Neural cell (in vitro differentiated cells): ENCODE measurements around the gene FARP1. TPM values are rescaled to one million over a fixed set of nuclear protein-coding genes. Genes with fewer than 3 reads are reported as not detected.

Experiments
- H2AFZ ChIP-seq: fragments of 200-600, 300-800 bp; sonication (generic), shearing (Covaris generic); 2 replicates; pipeline ENCODE4 v1.6.0; 2014; ENCODE audit warnings: low read depth, mild to moderate bottlenecking, antibody characterized with exemption, low read length, moderate library complexity
- H3F3A ChIP-seq: fragments of 200-600 bp; shearing (Covaris generic); 2 replicates; pipeline ENCODE4 v1.6.1; 2016; ENCODE audit warnings: mild to moderate bottlenecking, moderate library complexity, mixed read lengths, antibody characterized with exemption, low read length; ENCODE audit not compliant: insufficient read depth, poor library complexity, severe bottlenecking
- H3K27ac ChIP-seq: fragments of 200-600, 300-800 bp; sonication (generic), shearing (Covaris generic); 2 replicates; pipeline ENCODE4 v1.5.1; 2014; ENCODE audit warnings: mild to moderate bottlenecking, low read length, moderate library complexity
- H3K27me3 ChIP-seq: fragments of 300-800, 200-600 bp; sonication (generic), shearing (Covaris generic); 2 replicates; pipeline ENCODE4 v1.6.0; 2014; ENCODE audit warnings: mild to moderate bottlenecking, low read depth, low read length, moderate library complexity; ENCODE audit not compliant: insufficient read depth
- H3K36me3 ChIP-seq: fragments of 300-800, 200-600 bp; sonication (generic), shearing (Covaris generic); 2 replicates; pipeline ENCODE4 v1.5.1; 2014; ENCODE audit warnings: mild to moderate bottlenecking, antibody characterized with exemption, low read length, moderate library complexity; ENCODE audit not compliant: insufficient read depth
- H3K4me2 ChIP-seq: fragments of 300-800, 200-600 bp; sonication (generic), shearing (Covaris generic); 2 replicates; pipeline ENCODE4 v1.6.0; 2014; ENCODE audit warnings: mild to moderate bottlenecking, low read length
- H3K4me3 ChIP-seq: fragments of 300-800, 200-600 bp; sonication (generic), shearing (Covaris generic); 2 replicates; pipeline ENCODE4 v1.5.1; 2014; ENCODE audit warnings: mild to moderate bottlenecking, low read length, moderate library complexity
- H3K79me2 ChIP-seq: fragments of 200-600 bp; shearing (Covaris generic); replicated peaks from 2 replicates; pipeline ENCODE4 v1.6.0; 2014; ENCODE audit warnings: mild to moderate bottlenecking, low read length, moderate library complexity; ENCODE audit not compliant: insufficient read depth
- H3K9ac ChIP-seq: fragments of 300-800, 200-600 bp; sonication (generic), shearing (Covaris generic); 2 replicates; pipeline ENCODE4 v1.6.1; 2016; ENCODE audit warnings: mild to moderate bottlenecking, low read length, mixed read lengths
- H3K9me2 ChIP-seq: fragments of 200-600 bp; shearing (Covaris generic); 2 replicates; pipeline ENCODE4 v1.6.1; 2016; ENCODE audit warnings: mild to moderate bottlenecking, low read length, mixed read lengths; ENCODE audit not compliant: insufficient read depth
- H3K9me3 ChIP-seq: fragments of 200-600, 300-800 bp; sonication (generic), shearing (Covaris generic); 2 replicates; pipeline ENCODE4 v1.6.1; 2016; ENCODE audit warnings: mild to moderate bottlenecking, mixed run types, low read length, moderate library complexity, mixed read lengths
- H4K20me1 ChIP-seq: fragments of 200-600 bp; shearing (Covaris generic); 2 replicates; pipeline ENCODE4 v1.6.1; 2016; ENCODE audit warnings: mild to moderate bottlenecking, mixed run types; ENCODE audit not compliant: insufficient read depth
- CTCF ChIP-seq: fragments of 450-650 bp; IDR thresholded peaks from 2 replicates; pipeline ENCODE4 v1.5.1; 2014; ENCODE audit warnings: antibody characterized with exemption, mild to moderate bottlenecking, moderate library complexity; ENCODE audit not compliant: poor library complexity, severe bottlenecking
- EP300 ChIP-seq: fragments of 450-650 bp; conservative IDR thresholded peaks from 2 replicates; pipeline ENCODE4 v1.6.1; 2014; ENCODE audit warnings: antibody characterized with exemption, mild to moderate bottlenecking, moderate library complexity; ENCODE audit not compliant: poor library complexity, severe bottlenecking
- EZH2 ChIP-seq: fragments of 200-600, 300-800 bp; shearing (Covaris generic), sonication (generic); IDR thresholded peaks from 2 replicates; pipeline ENCODE4 v1.6.1; 2014; ENCODE audit warnings: antibody characterized with exemption, low read length, borderline replicate concordance, mild to moderate bottlenecking; ENCODE audit not compliant: insufficient read depth, poor library complexity, severe bottlenecking
- MXI1 ChIP-seq: fragments of 450-650 bp; conservative IDR thresholded peaks from 2 replicates; pipeline ENCODE4 v1.6.1; 2014; ENCODE audit warnings: antibody characterized with exemption, mild to moderate bottlenecking; ENCODE audit not compliant: poor library complexity, severe bottlenecking
- POLR2AphosphoS5 ChIP-seq: IDR thresholded peaks from 2 replicates; pipeline ENCODE4 v1.6.1; 2012
- RAD21 ChIP-seq: fragments of 450-650 bp; conservative IDR thresholded peaks from 2 replicates; pipeline ENCODE4 v1.6.1; 2014; ENCODE audit warnings: antibody characterized with exemption, mild to moderate bottlenecking, moderate library complexity
- REST ChIP-seq: IDR thresholded peaks from 2 replicates; pipeline ENCODE4 v1.6.1; 2012; ENCODE audit warnings: borderline replicate concordance
- SMC3 ChIP-seq: fragments of 450-650 bp; conservative IDR thresholded peaks from 2 replicates; pipeline ENCODE4 v1.6.1; 2014; ENCODE audit warnings: antibody characterized with exemption, mild to moderate bottlenecking, moderate library complexity; ENCODE audit not compliant: poor library complexity
- TAF1 ChIP-seq: IDR thresholded peaks from 2 replicates; pipeline ENCODE4 v1.6.1; 2012; ENCODE audit warnings: low read depth
- polyA minus RNA-seq: library from RNA; depleted of rRNA, polyadenylated mRNA; stranded (reverse); fragments of >200 nt; gene quantifications from 2 replicates; pipeline ENCODE4 v1.2.3, GENCODE V29; 2014
- polyA plus RNA-seq: library from polyadenylated mRNA; depleted of rRNA; stranded (reverse); fragments of >200 nt; gene quantifications from 2 replicates; pipeline ENCODE4 v1.2.3, GENCODE V29; 2014

The FARP1 gene, protein sequence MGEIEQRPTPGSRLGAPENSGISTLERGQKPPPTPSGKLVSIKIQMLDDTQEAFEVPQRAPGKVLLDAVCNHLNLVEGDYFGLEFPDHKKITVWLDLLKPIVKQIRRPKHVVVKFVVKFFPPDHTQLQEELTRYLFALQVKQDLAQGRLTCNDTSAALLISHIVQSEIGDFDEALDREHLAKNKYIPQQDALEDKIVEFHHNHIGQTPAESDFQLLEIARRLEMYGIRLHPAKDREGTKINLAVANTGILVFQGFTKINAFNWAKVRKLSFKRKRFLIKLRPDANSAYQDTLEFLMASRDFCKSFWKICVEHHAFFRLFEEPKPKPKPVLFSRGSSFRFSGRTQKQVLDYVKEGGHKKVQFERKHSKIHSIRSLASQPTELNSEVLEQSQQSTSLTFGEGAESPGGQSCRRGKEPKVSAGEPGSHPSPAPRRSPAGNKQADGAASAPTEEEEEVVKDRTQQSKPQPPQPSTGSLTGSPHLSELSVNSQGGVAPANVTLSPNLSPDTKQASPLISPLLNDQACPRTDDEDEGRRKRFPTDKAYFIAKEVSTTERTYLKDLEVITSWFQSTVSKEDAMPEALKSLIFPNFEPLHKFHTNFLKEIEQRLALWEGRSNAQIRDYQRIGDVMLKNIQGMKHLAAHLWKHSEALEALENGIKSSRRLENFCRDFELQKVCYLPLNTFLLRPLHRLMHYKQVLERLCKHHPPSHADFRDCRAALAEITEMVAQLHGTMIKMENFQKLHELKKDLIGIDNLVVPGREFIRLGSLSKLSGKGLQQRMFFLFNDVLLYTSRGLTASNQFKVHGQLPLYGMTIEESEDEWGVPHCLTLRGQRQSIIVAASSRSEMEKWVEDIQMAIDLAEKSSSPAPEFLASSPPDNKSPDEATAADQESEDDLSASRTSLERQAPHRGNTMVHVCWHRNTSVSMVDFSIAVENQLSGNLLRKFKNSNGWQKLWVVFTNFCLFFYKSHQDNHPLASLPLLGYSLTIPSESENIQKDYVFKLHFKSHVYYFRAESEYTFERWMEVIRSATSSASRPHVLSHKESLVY
- polyA plus RNA-seq (19.7 and 27.9 TPM in 2 replicates), polyA minus RNA-seq (98.6 and 125 TPM in 2 replicates)

DNA sequence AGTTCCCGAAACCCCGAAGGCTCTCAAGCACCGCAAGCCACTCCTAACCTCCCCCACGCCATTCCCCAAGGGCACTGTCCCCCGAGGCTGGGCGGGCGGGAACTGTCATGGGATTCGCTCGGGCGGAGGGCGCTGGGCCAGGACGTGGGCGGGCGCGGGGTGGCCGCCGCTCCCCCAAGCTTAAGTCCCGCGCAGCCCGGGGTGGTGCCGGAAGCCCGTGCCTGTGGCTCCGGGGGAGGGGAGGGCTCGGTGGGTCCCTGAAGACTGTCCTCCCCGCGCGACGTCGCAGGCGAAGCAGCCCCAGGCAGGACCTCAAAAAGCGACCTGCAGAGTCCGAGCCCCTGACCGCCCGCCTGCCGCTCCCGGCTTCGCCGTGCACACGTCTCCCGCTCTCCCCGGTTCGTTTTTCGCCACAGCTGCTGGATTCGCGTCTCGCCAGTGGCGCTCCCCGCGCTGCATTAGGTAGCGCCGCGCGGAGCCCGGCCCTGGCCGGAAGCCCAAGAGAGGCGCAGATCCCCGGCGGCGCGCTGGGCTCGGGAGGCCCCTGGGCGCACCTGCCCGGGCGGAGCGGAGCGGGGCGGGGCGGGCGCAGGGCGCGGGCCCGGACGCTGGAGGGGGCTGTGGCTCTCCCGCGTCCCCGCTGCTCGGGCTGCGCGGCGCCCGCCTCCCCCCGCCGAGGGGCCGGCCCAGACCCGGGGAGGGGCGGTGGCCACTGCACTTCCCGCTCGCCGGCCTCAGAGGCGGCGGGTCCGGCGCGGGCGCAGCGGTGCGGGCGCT, at the start of gene FARP1:
FARP1 (plus strand) TSS at position 715 of the 777 bp plus-strand sequence. CDS start 70,149 bp downstream, outside the sequence.
- H3K79me2 ChIP-seq: peaks cover 42% of the 10 kb centered on the region

More for the DNA sequence above, at the start of gene FARP1:
- Histone ChIP-seq H3K27ac (peak within 1 kb of the TSS; percentile 66), H3F3A (peaks cover 7% of the 10 kb centered on the region), H3K36me3 (no peaks in the 10 kb centered on the region), H3K9ac (peak within 1 kb of the TSS; percentile 85), H3K9me2 (no peaks in the 10 kb centered on the region), H3K4me3 (peak within 1 kb of the TSS; percentile 89), H3K27me3 (no peaks in the 10 kb centered on the region), H3K4me2 (peak within 1 kb of the TSS; percentile 93), H2AFZ (peak within 1 kb of the TSS; percentile 94), H3K9me3 (no peaks in the 10 kb centered on the region), H4K20me1 (no peaks in the 10 kb centered on the region)
- TF ChIP-seq POLR2AphosphoS5: peak; percentile 15
- peak; percentile 62 for TF ChIP-seq RAD21
- peak; percentile 61 for TF ChIP-seq SMC3
- TF ChIP-seq EZH2: no peak
- TF ChIP-seq REST: peak; percentile 21
- TF ChIP-seq EP300: no peak
- peak; percentile 63 for TF ChIP-seq CTCF
- peak; percentile 57 for TF ChIP-seq TAF1
- TF ChIP-seq MXI1: peak; percentile 32
